Raji (cell line): ENCODE measurements around the gene PAQR8.
A peak's percentile ranks its signal among the peaks of the same experiment; 100 is the strongest.

Source experiments
- POLR2A ChIP-seq: IDR thresholded peaks from 2 replicates; pipeline ENCODE4 v1.6.1; 2011; ENCODE audit warnings: low read depth, low read length, control low read depth; ENCODE audit not compliant: insufficient read depth

Gene PAQR8

DNA sequence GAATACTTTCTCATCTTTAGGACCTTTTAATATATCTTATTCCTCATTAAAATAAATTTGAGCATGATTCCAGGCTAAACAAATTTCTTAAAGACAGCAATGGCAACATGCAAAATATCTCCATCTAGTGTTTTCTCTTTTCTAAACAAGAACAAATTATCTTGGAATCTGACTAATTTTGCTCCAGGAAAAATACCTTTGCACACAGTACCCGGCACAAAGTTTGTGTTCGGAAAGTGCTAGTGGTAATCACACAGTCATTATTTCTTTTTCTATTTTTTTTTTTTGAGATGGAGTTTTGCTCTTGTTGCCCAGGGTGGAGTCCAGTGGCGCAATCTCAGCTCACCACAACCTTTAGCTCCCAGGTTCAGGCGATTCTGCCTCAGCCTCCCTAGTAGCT is 50.0 kb downstream of the PAQR8 start:
- no peak for TF ChIP-seq POLR2A

DNA sequence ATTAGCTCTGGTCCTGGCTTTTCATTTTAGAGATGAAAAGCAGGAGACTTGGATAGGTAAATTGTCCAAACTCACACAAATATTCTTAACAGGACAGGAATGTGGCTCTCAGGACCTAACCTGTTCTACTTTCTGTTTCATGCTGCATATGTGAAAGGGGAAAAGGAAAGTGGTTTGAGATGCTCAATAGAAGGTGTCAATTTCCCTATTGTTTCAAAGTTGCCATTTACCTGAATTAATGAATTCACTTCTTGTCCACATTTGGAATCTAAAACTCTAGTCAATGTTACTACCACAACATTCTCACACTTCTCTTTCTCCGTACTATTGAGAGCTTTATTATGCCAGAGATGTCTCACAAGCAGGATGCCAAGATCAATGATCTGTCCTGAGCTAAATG is 53.4 kb downstream of the PAQR8 start:
- TF ChIP-seq POLR2A = no peak

DNA sequence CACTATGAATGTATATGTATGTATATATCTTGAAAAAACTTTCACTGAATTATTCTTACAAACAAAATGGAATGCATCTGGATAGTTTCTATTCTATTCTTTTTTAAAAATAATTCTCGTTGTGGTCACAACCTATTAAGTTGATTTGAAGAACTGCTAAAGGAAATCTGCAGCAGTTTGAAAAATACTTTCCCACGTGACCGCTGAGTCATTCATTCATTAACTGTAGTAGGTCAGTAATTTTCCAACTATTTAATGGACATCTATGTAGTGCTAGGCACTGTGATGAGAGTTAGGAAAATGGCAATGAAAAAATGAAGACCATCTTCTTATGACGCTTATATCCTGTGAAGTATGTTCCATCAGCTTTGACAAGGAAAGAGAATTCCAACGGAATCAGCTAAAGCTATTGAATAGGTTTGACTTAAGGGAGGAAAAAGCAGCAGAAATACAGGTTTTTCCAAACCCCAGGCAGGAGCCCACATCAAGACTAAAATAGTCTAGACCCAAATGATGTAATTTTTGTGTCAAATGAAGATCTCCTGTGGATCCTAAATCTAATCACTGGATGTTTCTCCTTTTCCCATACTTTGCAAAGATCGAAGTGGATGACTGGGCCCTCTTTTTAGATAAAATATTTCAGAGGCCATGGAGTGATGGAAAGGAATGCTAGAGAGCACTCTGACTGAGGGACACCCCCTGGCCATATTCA is 54.1 kb downstream of the PAQR8 start:
- no peak for TF ChIP-seq POLR2A

DNA sequence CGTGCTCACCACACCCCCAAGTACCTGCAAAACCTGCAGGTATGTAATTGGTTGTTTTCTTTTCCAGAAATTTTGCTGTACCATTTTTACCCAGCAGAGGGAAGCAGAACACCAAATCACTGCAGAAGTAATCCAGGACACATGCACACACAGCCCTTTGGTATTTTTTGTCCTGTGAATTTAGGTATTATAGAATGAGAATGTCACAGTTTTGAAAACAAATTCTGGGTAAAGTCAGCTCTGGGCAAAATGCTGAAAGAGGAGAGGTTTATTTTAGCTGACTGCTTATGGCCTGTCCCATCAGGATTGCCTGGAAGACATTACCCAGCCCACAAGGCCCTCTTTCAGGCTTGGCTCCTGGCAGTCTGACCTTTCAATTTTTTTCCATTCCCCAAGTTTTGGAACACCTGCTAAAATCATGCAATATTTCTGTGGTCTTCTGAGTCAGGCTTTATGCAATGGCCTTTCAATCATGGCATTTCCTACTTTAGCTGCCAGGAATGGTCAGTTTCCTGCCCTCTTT is 54.7 kb downstream of the PAQR8 start:
- TF ChIP-seq POLR2A = no peak

DNA sequence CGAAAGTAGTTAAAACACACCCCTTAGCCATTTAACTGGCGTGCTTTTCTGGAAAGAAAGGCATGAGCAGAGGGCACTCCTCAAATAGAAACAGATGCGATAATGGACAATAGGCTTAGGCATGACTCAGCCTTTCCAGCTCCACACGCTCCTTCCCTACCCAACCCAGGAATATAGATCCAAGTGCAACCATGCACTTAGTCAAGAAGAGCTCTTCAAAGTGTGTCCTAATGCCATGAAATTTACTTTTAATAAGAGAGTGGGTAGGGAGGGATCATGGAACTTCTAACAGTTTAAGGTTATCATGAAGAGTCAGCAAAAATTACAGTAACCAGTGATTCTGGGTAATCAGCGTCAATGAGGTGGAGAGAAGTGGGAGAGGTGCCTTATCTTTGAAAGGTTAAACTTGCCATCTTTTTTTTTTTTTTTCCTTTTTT is 55.7 kb downstream of the PAQR8 start:
- TF ChIP-seq POLR2A = no peak

DNA sequence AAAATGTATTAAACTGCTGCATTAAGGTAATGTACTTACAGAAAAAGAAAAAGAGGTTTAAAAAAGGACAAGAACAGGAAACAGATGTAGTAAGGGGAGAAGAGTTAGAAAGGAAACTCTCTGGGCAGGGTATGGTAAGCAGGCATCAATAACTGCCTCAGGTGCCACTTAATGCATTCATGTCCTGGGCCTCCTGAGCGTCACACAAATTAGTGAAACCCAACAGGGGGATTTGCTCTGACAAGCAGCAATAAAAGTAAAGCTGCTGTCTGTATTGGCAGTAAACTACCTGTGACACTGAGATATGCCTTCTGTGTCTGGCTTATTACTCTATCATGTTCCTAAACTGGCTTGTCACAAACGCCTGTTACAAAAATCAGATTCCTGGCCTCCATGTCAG is 56.7 kb downstream of the PAQR8 start:
- no peak for TF ChIP-seq POLR2A

DNA sequence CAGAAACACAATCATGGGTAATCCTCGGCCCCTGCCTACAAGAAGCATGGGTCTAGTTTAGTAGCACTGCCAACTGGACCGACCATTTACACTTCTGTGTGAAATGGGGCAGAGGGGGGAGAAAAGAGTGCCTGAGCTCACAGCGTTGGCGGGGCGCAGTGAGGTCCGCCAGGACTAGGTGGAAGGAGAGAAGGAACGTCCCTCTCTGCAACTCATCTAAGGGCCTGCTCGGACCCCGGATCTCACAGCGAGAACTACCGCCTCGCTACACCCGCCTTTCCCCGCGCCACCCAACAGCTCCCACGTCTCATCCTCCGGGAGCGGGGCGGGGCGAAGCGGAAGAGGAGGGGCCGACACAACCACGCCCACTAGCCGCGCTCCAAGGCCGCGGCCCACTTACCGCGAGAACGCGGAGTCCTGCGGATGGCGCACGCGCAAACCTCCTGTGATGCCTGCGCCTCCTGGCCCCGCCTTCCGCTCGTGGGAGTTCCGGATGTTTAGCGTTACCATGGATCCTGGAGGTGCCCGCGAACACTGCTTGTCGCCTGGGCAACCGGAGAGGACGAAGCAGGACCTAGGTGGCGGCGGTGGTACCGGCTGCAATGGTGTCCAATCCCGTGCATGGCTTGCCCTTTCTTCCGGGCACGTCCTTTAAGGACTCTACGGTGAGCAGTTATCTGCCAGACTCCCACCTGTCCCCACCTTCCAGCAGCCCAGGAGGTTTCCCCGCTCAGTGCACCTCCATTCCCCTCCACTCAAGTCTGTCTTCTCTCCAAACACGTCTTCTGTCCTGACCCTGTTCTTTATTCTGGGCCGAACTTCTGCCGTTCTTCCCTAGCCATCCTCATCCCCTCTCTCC is 58.1 kb downstream of the PAQR8 start, which contains the start of gene EFHC1:
EFHC1 (plus strand) TSS at position 534 of the 859 bp plus-strand sequence; CDS start at position 603, 69 bp downstream.
- peak; percentile 98 for TF ChIP-seq POLR2A

DNA sequence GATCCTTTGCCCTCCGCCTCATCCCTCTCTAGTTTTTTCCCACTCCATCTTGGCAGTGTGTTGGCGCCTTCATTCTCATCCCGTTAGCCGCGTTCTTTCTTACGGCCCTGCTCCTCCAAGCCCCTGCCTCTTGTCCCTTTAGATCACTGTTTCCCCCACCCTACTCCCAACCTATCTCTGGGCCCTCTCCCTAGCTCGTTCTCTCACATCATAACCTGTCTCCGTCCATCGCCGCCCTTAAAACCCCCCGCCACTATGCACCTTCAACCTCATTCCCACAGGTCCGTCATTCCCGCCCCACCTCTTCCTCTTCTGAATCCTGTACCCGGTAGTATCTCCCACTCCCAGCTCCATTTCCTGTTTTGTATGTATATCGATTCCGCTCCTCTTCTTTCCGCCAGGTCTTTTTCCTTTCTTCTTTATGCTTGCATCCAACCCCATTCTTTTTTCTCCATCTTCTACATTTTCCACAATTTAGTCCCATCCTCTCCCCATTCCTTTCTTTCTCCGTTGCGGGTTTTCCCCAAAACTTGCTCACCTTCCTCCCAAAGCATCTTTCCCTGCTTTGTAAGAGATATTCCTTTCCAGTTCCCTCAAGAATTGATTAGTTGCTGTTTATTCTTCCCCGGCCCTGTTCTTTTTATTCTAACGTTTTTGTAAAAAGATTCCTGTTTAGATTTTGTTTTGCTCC is 58.9 kb downstream of the PAQR8 start:
- TF ChIP-seq POLR2A = no peak

DNA sequence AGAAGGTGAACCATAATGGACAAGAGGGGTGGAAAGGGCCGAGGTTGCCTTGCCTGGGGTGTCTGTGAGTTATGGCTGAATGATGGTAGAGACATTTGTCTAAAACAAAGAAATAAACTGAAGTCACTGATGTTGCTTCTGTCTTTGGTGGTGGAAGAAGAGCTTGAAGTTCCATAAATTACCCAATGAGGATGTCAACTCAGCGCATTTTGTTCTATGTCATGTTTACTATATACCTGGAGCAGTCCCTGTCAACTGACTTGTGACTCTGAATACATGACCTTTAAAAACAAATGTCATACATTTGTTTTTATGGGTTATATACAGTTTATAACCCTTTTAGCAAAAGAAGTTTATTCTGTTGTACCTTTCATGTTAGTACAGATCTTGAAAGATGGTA is 60.2 kb downstream of the PAQR8 start:
- no peak for TF ChIP-seq POLR2A

DNA sequence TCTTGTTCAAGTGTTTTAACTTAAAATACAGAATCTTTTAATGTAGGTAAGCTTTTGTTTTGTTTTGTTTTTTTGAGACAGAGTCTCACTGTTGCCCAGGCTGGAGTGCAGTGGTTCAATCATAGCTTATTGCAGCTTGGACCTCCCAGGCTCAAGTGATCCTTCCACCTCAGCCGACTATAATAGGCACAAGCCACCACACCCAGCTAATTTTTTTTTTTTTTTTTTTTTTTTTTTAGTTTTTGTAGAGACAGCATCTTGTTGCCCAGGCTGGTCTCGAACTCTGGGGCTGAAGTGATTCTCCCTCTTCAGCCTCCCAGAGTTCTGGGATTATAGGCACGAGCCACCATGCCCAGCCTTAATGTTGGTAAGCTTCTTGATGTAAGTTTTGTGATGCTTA is 61.5 kb downstream of the PAQR8 start:
- no peak for TF ChIP-seq POLR2A

DNA sequence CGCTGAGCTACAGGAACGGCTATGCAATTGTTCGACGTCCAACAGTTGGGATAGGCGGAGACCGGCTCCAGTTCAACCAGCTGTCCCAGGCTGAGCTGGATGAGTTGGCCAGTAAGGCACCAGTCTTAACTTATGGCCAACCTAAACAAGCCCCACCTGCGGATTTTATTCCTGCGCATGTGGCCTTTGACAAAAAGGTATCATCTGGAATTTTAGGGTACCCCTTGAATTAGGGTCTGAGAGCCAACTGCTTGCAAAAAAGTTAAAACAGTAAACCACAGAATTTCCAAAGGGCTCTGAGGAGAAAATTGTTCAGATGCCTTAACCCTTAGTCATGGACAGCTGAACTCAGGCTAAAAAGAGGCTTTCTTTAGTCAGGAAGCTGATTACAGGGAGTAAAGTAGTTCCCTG is 62.0 kb downstream of the PAQR8 start:
- no peak for TF ChIP-seq POLR2A

DNA sequence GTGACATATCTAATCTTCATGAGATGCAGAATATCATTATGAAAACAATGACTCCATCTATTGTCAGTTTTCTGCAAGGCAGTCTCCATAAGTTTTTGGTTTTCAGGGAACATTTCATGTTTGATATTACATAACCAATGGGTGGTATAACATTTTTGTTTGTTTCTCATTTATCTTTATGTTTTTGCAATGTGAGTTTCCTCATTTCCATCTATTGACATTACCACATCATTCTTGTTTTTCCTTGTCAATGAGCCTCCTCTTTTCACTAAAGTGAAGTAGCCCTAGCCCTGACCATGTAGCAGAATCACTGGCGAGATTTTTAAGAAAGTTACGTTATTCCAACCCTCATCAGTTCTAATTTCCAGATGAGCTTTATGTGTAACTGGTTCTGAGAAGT is 62.6 kb downstream of the PAQR8 start:
- no peak for TF ChIP-seq POLR2A

DNA sequence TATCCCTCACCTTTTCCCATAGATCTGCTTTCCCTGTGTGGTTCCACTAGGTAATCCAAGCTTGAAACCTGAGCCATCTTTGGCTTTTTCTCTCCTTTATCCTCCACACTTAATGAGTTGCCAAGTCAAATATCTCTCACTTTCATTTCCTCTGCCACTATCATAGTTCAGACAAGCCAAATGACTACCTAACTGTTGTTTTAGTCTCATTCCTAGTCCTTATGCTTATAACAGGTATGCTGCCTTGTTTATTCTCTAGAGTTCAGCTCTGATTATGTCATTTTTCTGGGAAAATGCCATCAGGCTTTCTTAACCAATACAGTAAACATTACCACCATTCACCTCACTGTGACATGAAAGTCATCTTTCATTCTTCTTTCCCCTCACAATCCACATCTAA is 64.7 kb downstream of the PAQR8 start:
- TF ChIP-seq POLR2A = no peak

DNA sequence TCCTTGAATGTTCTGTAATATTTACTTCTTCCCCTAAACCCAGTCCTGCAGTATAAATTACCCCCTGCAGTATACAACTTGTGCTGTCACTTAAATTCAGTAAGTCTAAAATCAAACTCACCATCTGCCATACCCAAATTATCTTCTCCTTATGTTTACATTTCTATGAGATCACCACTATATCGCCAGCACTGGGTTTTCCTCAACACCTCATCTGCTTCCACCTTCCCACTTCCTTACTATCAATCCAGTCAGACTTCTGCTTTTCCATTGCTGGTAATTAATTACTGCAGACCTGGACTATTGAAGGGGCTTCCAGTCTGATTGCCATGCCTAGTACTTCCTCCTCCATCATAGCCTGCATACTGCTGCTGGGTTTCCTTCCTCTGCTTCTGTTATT is 73.4 kb downstream of the PAQR8 start:
- no peak for TF ChIP-seq POLR2A

DNA sequence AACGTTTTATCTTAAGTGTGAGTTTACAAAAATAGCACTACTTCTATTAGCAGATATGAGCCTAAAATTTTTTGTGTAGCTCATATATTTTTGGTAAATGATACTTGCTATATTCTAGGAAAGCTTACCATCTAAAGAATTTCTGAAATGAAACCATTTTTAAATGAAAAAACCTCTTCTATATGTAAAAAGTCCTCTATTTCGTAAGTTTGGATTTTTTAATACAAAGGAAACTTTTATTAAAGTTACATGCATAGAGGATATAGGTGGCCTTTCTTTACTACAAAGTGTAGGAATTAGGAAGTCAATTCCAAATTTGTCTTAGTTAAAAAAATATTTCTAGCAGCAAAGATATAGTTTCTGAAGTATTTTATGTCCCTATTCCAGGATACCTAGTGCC is 77.0 kb downstream of the PAQR8 start:
- no peak for TF ChIP-seq POLR2A
